Left ventricle myocardium inferior (tissue), 1 donor: Measurements from ENCODE around the gene IL18. TPM values are rescaled to one million over a fixed set of nuclear protein-coding genes. Genes with fewer than 3 reads are reported as not detected.

ENCODE experiments used
- DNase-seq: peaks from one replicate; pipeline ENCODE4 v3.0.0-alpha.2; 2020
- H3K27ac ChIP-seq: fragments of 200-600 bp; replicated peaks from 2 replicates; pipeline ENCODE4 v1.8.0; 2021
- H3K27me3 ChIP-seq: fragments of 200-600 bp; 2 replicates; pipeline ENCODE4 v1.8.0; 2021; ENCODE audit warnings: low read depth
- H3K36me3 ChIP-seq: fragments of 200-600 bp; 2 replicates; pipeline ENCODE4 v1.8.0; 2021
- H3K4me1 ChIP-seq: fragments of 200-600 bp; 2 replicates; pipeline ENCODE4 v1.8.0; 2021
- H3K4me3 ChIP-seq: fragments of 200-600 bp; 2 replicates; pipeline ENCODE4 v1.8.0; 2021; ENCODE audit warnings: mild to moderate bottlenecking, moderate library complexity
- H3K9me3 ChIP-seq: fragments of 200-600 bp; replicated peaks from 2 replicates; pipeline ENCODE4 v1.8.0; 2021
- intact Hi-C: fragments of 100-400 bp; cut with micrococcal nuclease; formaldehyde crosslinking; loops from one replicate; pipeline ENCODE4 v1.11.0; 2022
- total RNA-seq: library from RNA; stranded (reverse); fragmentation: NEBNext Ultra II Directional; extraction: Animal tissue kit (Norgen Biotek cat#: 25700); gene quantifications from one replicate; pipeline ENCODE4 v1.2.1, GENCODE V29; 2021
- TF ChIP-seq, protein P1 (sequence below): fragments of 200-600 bp; IDR thresholded peaks from 2 replicates; pipeline ENCODE4 v1.8.0; 2021; ENCODE audit warnings: antibody characterized with exemption, mild to moderate bottlenecking, borderline replicate concordance
- donor health status: DM: no; HTN: yes; CAD: no; lungs with severe emphysema.

IL18 gene
- total RNA-seq, 1 donor from 2014 or later: 1.6 TPM

DNA sequence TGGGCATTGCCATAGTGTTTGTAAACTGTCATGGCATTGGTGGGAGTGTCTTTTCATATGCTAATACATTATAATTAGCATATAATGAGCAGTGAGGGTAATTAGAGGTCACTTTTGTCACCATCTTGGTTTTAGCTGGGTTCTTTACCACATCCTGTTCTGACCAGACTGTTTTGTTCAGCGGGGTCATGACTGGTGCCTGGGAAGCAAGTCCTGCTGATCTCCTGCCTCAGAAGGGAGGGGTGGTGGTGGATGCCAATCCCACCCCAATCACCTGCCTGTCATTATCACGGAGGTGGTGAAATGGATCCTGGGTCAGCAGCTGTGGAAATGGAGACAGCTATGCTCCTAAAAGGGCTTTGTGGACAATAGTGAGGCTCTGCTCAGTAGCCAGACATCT, 31.2 kb downstream of the IL18 start:
- Histone ChIP-seq H3K4me1 (no peaks in the 10 kb centered on the region), H3K27me3 (no peaks in the 10 kb centered on the region), H3K36me3 (no peaks in the 10 kb centered on the region), H3K4me3 (no peak overlapping the region), H3K27ac (no peak overlapping the region), H3K9me3 (no peaks in the 10 kb centered on the region)
- intact Hi-C loops: no loop called here
- TF ChIP-seq, protein P1, sequence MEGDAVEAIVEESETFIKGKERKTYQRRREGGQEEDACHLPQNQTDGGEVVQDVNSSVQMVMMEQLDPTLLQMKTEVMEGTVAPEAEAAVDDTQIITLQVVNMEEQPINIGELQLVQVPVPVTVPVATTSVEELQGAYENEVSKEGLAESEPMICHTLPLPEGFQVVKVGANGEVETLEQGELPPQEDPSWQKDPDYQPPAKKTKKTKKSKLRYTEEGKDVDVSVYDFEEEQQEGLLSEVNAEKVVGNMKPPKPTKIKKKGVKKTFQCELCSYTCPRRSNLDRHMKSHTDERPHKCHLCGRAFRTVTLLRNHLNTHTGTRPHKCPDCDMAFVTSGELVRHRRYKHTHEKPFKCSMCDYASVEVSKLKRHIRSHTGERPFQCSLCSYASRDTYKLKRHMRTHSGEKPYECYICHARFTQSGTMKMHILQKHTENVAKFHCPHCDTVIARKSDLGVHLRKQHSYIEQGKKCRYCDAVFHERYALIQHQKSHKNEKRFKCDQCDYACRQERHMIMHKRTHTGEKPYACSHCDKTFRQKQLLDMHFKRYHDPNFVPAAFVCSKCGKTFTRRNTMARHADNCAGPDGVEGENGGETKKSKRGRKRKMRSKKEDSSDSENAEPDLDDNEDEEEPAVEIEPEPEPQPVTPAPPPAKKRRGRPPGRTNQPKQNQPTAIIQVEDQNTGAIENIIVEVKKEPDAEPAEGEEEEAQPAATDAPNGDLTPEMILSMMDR: no peak
- no peak for DNase-seq

DNA sequence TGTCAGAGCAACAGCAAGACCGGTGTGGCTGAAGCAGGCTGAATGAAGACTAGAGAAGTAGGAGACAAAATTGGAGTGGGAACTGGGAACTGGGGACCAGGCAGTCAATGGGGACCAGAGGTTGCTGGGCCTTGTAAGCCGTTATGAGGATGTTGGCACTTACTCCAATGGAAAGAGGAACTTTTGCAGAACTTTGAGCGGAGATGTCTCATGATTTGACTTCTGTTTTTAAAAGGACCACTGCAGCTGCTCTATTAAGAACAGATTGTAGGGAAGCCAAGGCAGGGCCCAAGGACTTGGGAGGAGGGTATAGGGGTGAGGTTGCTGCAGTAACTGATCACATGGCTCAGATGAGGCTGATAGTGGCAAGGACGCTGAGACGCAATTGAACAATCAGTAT, 34.2 kb downstream of the IL18 start:
- DNase-seq: no peak
- Histone ChIP-seq H3K27me3 (no peaks in the 10 kb centered on the region), H3K4me1 (no peaks in the 10 kb centered on the region), H3K36me3 (no peaks in the 10 kb centered on the region), H3K27ac (no peak overlapping the region), H3K9me3 (no peaks in the 10 kb centered on the region), H3K4me3 (no peak overlapping the region)
- TF ChIP-seq, protein P1: no peak
- intact Hi-C loops: no loop called here

DNA sequence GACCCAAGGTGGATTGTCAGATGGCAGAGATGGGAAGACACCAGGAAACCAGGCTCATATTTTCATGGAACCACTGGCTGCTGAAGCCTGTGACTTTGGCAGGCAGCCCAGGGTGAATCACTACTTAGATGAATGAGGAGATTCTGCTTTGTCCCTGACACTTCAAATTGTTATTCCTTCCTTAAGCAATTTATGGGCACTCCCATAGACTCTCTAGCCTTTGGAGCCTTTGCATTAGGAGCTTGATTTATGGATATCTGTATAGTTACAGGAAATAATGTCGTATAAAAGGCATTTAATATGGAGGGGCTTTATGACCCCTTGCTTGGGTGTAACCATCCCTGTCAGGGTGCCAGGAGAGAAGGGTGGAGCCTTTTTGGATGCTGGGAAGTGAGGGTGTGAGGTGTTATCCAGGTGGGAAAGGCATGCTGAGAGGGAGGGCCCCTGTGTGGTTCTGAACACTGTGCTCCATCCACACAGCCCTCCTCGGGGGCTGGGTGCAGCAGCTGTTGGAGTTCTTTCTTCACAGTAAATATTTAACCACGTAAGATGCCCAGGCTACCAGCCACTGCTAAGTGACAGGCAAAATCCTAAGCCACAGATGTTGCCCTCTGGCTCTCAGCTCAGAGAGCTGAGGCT, 35.3 kb downstream of the IL18 start:
- Histone ChIP-seq H3K36me3 (no peaks in the 10 kb centered on the region), H3K27ac (no peak overlapping the region), H3K9me3 (no peaks in the 10 kb centered on the region), H3K27me3 (no peaks in the 10 kb centered on the region), H3K4me1 (no peaks in the 10 kb centered on the region), H3K4me3 (no peak overlapping the region)
- TF ChIP-seq, protein P1: no peak
- intact Hi-C loops: no loop called here
- peak; percentile 18 for DNase-seq

DNA sequence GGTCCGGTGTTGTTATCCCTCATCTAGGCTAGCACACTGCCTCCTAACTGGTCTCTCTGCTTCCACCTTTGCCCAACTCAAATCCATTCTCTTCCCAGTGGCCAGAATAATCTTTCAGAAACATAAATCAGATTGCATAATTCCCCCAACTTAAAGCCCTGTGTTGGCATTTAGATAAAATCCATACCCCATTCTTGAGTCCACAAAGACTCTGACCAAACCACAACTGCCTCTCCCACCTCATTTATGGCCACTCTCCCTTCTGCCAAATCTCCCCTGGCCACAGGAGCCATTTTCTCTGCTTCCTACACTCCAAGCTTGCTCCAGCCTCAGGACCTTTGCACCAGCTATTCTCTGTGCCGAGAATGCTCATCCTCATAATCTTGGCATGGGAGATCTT, 36.8 kb downstream of the IL18 start:
- intact Hi-C loops: no loop called here
- DNase-seq: no peak
- Histone ChIP-seq H3K27me3 (no peaks in the 10 kb centered on the region), H3K27ac (no peak overlapping the region), H3K9me3 (no peaks in the 10 kb centered on the region), H3K4me1 (no peaks in the 10 kb centered on the region), H3K36me3 (no peaks in the 10 kb centered on the region), H3K4me3 (no peak overlapping the region)
- TF ChIP-seq, protein P1: no peak

DNA sequence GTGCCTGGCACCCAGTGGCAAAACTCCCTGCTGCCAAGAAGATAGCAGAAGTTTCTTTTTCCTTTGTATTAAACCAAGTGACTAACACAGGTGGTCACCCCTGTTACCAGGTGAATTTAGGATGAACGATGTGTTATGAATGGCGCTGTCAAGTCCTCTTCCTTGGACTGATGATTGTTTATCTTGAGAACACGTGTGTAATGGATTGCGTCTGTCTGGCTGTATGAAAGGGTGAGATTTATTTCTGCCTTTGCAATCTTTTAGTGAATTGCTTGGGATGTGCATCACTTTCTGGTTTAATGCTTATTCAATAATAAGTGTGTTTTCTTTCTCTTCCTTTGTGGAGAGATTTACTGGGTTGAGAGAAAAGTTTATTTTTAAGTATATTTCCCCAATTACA, 40.8 kb downstream of the IL18 start:
- peaks cover 9% of the 10 kb centered on the region for H3K36me3 ChIP-seq
- TF ChIP-seq, protein P1: no peak
- intact Hi-C loops: no loop called here
- DNase-seq: no peak
- no peaks in the 10 kb centered on the region for H3K4me1 ChIP-seq
- H3K4me3 ChIP-seq: no peak overlapping the region
- H3K27ac ChIP-seq: no peak overlapping the region
- no peaks in the 10 kb centered on the region for H3K9me3 ChIP-seq
- H3K27me3 ChIP-seq: no peaks in the 10 kb centered on the region
